HEK293 (cell line): Measurements from ENCODE around the gene SPAAR.

ENCODE experiments used
- CTCF ChIA-PET: fragments of 350-600 bp; formaldehyde crosslinking; extraction: SDS; loops from one replicate; lab custom pipeline; 2021; ENCODE audit warnings: antibody characterized with exemption; lab: Yijun Ruan, JAX
- POLR2A ChIA-PET: fragments of 300-600 bp; formaldehyde crosslinking; extraction: SDS; loops from one replicate; lab custom pipeline; 2020; ENCODE audit warnings: antibody characterized with exemption, inconsistent platforms; lab: Yijun Ruan, JAX
- H3K27ac ChIP-seq: fragments of 200-500 bp; sonication (Bioruptor generic); 2 replicates; pipeline ENCODE4 v1.5.1; 2014; ENCODE audit warnings: low read depth, low read length, control low read depth, inconsistent platforms; ENCODE audit errors: extremely low read depth
- H3K36me3 ChIP-seq, 2 experiments: fragments of 200-500 bp in 1 of 2; sonication (Bioruptor generic) in 1 of 2; 1 replicate in 1 of 2; 2 replicates in 1 of 2; pipeline ENCODE4 v1.5.1; 2014 to 2017; ENCODE audit warnings: inconsistent platforms in 2 of 2, low read length in 2 of 2; ENCODE audit not compliant: control insufficient read depth in 2 of 2, insufficient read depth in 1 of 2
- H3K4me1 ChIP-seq: fragments of 200-500 bp; sonication (Bioruptor generic); 2 replicates; pipeline ENCODE4 v1.5.1; 2014; ENCODE audit warnings: mild to moderate bottlenecking, low read length, inconsistent platforms; ENCODE audit not compliant: control insufficient read depth, insufficient read depth
- H3K4me3 ChIP-seq: 2 replicates; pipeline ENCODE4 v1.5.1; 2011; ENCODE audit warnings: low read depth, mild to moderate bottlenecking, control low read depth, low read length, moderate library complexity
- H3K9me3 ChIP-seq: fragments of 200-500 bp; sonication (Bioruptor generic); 2 replicates; pipeline ENCODE4 v1.5.1; 2014; ENCODE audit warnings: low read depth, low read length, inconsistent platforms; ENCODE audit not compliant: control insufficient read depth, insufficient read depth
- HIC1 ChIP-seq: fragments of 450-650 bp; formaldehyde crosslinking; IDR thresholded peaks from 2 replicates; pipeline ENCODE4 v1.5.1; 2016; ENCODE audit warnings: missing biosample characterization, missing genetic modification characterization
- HOXC10 ChIP-seq: sonication (generic); formaldehyde crosslinking; IDR thresholded peaks from 2 replicates; pipeline ENCODE4 v1.8.1; 2023; ENCODE audit warnings: mild to moderate bottlenecking, missing genetic modification reagents
- PATZ1 ChIP-seq: fragments of 450-650 bp; formaldehyde crosslinking; IDR thresholded peaks from 2 replicates; pipeline ENCODE4 v1.5.1; 2016; ENCODE audit warnings: missing biosample characterization, missing genetic modification characterization
- PRDM1 ChIP-seq: fragments of 450-650 bp; formaldehyde crosslinking; IDR thresholded peaks from 2 replicates; pipeline ENCODE4; 2016; ENCODE audit warnings: missing biosample characterization, missing genetic modification characterization
- PRDM6 ChIP-seq: fragments of 450-650 bp; formaldehyde crosslinking; IDR thresholded peaks from 2 replicates; pipeline ENCODE4 v1.5.1; 2017; ENCODE audit warnings: missing biosample characterization, missing genetic modification characterization
- RBAK ChIP-seq: fragments of 450-650 bp; formaldehyde crosslinking; IDR thresholded peaks from 2 replicates; pipeline ENCODE4 v1.5.1; 2016; ENCODE audit warnings: missing biosample characterization, missing genetic modification characterization
- TCF7L2 ChIP-seq: IDR thresholded peaks from 2 replicates; pipeline ENCODE4 v1.6.1; 2011; ENCODE audit warnings: low read depth, mild to moderate bottlenecking, inconsistent platforms, low read length, moderate library complexity, borderline replicate concordance
- ZBTB48 ChIP-seq: fragments of 450-650 bp; formaldehyde crosslinking; IDR thresholded peaks from 2 replicates; pipeline ENCODE4 v1.5.1; 2016; ENCODE audit warnings: missing biosample characterization, missing genetic modification characterization
- ZIC2 ChIP-seq: fragments of 450-650 bp; formaldehyde crosslinking; IDR thresholded peaks from 2 replicates; pipeline ENCODE4 v1.5.1; 2016; ENCODE audit warnings: missing biosample characterization, missing genetic modification characterization
- ZNF10 ChIP-seq: fragments of 450-650 bp; formaldehyde crosslinking; IDR thresholded peaks from 2 replicates; pipeline ENCODE4 v1.5.1; 2017; ENCODE audit warnings: missing biosample characterization, missing genetic modification characterization
- ZNF169 ChIP-seq: fragments of 450-650 bp; formaldehyde crosslinking; IDR thresholded peaks from 2 replicates; pipeline ENCODE4 v1.5.1; 2016; ENCODE audit warnings: missing biosample characterization, missing genetic modification characterization
- ZNF221 ChIP-seq: fragments of 450-650 bp; formaldehyde crosslinking; IDR thresholded peaks from 2 replicates; pipeline ENCODE4 v1.5.1; 2017; ENCODE audit warnings: missing biosample characterization, missing genetic modification characterization, borderline replicate concordance
- ZNF223 ChIP-seq: fragments of 450-650 bp; formaldehyde crosslinking; IDR thresholded peaks from 2 replicates; pipeline ENCODE4 v1.5.1; 2016; ENCODE audit warnings: missing biosample characterization, missing genetic modification characterization
- ZNF23 ChIP-seq: fragments of 450-650 bp; formaldehyde crosslinking; IDR thresholded peaks from 2 replicates; pipeline ENCODE4 v1.5.1; 2016; ENCODE audit warnings: missing biosample characterization, missing genetic modification characterization, borderline replicate concordance
- ZNF510 ChIP-seq: fragments of 450-650 bp; formaldehyde crosslinking; IDR thresholded peaks from 2 replicates; pipeline ENCODE4 v1.5.1; 2018; ENCODE audit warnings: mild to moderate bottlenecking, missing genetic modification characterization, missing biosample characterization; ENCODE audit not compliant: insufficient replicate concordance
- ZNF529 ChIP-seq: fragments of 450-650 bp; formaldehyde crosslinking; IDR thresholded peaks from 2 replicates; pipeline ENCODE4 v1.5.1; 2017; ENCODE audit warnings: missing genetic modification characterization, missing biosample characterization; ENCODE audit not compliant: insufficient replicate concordance
- ZNF544 ChIP-seq: fragments of 450-650 bp; formaldehyde crosslinking; IDR thresholded peaks from 2 replicates; pipeline ENCODE4 v1.5.0; 2017; ENCODE audit warnings: missing biosample characterization, missing genetic modification characterization
- ZNF596 ChIP-seq: fragments of 450-650 bp; IDR thresholded peaks from 2 replicates; pipeline ENCODE4 v1.5.0; 2018; ENCODE audit warnings: missing biosample characterization, mild to moderate bottlenecking, missing genetic modification characterization, moderate library complexity
- ZNF701 ChIP-seq: fragments of 450-650 bp; formaldehyde crosslinking; IDR thresholded peaks from 2 replicates; pipeline ENCODE4 v1.5.1; 2016; ENCODE audit warnings: missing biosample characterization, missing genetic modification characterization
- ZNF76 ChIP-seq: fragments of 450-650 bp; formaldehyde crosslinking; IDR thresholded peaks from 2 replicates; pipeline ENCODE4; 2016; ENCODE audit warnings: low read depth, missing biosample characterization, missing genetic modification characterization, borderline replicate concordance
- ZNF785 ChIP-seq: fragments of 450-650 bp; formaldehyde crosslinking; IDR thresholded peaks from 2 replicates; pipeline ENCODE4 v1.5.1; 2016; ENCODE audit warnings: missing biosample characterization, missing genetic modification characterization
- TF ChIP-seq, protein P1 (sequence below): sonication (generic); formaldehyde crosslinking; IDR thresholded peaks from 2 replicates; pipeline ENCODE4 v1.8.1; 2022; ENCODE audit warnings: mild to moderate bottlenecking, moderate library complexity, missing genetic modification reagents
- TF ChIP-seq, protein P2 (sequence below): fragments of 450-650 bp; IDR thresholded peaks from 2 replicates; pipeline ENCODE4 v1.5.1; 2018; ENCODE audit warnings: missing biosample characterization, missing genetic modification characterization
- TF ChIP-seq, protein P3 (sequence below): fragments of 450-650 bp; formaldehyde crosslinking; IDR thresholded peaks from 2 replicates; pipeline ENCODE4 v1.5.0; 2017; ENCODE audit warnings: missing biosample characterization, missing genetic modification characterization, borderline replicate concordance

The SPAAR gene

GRCh38 chr9:35907711-35908503 lies 1.4 kb upstream of the SPAAR start:
- CTCF ChIA-PET: interaction anchor here (0.6 to 7.1 kb wide), 12 partner anchors 13 to 296 kb away, joined by 3 to 85 read pairs (median 3); partner anchors contain the start of gene SPAG8
- Histone ChIP-seq H3K4me1 (peaks cover 10% of the 10 kb centered on the region), H3K9me3 (no peaks in the 10 kb centered on the region), H3K36me3 (no peaks in the 10 kb centered on the region), H3K27ac (peak overlapping the region; percentile 48), H3K4me3 (no peak overlapping the region)
- POLR2A ChIA-PET: interaction anchor here (1.0 to 1.1 kb wide), 2 partner anchors 30 to 151 kb away, joined by 3 read pairs; no protein-coding TSS in a partner anchor
- TF ChIP-seq ZNF10: no peak
- no peak for TF ChIP-seq ZNF510 (tag by site-specific recombination)
- no peak for TF ChIP-seq ZNF529 (tag by site-specific recombination)
- TF ChIP-seq PATZ1 (tag by site-specific recombination): peak; percentile 79
- TF ChIP-seq ZNF701 (tag by site-specific recombination): no peak
- no peak for TF ChIP-seq HOXC10 (CRISPR knock-in tag)
- TF ChIP-seq ZNF76: no peak
- TF ChIP-seq, protein P1, sequence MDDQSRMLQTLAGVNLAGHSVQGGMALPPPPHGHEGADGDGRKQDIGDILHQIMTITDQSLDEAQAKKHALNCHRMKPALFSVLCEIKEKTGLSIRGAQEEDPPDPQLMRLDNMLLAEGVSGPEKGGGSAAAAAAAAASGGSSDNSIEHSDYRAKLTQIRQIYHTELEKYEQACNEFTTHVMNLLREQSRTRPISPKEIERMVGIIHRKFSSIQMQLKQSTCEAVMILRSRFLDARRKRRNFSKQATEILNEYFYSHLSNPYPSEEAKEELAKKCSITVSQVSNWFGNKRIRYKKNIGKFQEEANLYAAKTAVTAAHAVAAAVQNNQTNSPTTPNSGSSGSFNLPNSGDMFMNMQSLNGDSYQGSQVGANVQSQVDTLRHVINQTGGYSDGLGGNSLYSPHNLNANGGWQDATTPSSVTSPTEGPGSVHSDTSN (CRISPR knock-in tag): no peak
- no peak for TF ChIP-seq TCF7L2
- no peak for TF ChIP-seq PRDM6 (tag by site-specific recombination)
- TF ChIP-seq ZNF221 (tag by site-specific recombination): no peak
- TF ChIP-seq, protein P2, sequence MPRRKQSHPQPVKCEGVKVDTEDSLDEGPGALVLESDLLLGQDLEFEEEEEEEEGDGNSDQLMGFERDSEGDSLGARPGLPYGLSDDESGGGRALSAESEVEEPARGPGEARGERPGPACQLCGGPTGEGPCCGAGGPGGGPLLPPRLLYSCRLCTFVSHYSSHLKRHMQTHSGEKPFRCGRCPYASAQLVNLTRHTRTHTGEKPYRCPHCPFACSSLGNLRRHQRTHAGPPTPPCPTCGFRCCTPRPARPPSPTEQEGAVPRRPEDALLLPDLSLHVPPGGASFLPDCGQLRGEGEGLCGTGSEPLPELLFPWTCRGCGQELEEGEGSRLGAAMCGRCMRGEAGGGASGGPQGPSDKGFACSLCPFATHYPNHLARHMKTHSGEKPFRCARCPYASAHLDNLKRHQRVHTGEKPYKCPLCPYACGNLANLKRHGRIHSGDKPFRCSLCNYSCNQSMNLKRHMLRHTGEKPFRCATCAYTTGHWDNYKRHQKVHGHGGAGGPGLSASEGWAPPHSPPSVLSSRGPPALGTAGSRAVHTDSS: no peak
- no peak for TF ChIP-seq ZIC2 (tag by site-specific recombination)
- TF ChIP-seq ZNF596 (tag by site-specific recombination): no peak
- no peak for TF ChIP-seq ZNF169
- no peak for TF ChIP-seq HIC1
- no peak for TF ChIP-seq ZNF223 (tag by site-specific recombination)
- TF ChIP-seq, protein P3, sequence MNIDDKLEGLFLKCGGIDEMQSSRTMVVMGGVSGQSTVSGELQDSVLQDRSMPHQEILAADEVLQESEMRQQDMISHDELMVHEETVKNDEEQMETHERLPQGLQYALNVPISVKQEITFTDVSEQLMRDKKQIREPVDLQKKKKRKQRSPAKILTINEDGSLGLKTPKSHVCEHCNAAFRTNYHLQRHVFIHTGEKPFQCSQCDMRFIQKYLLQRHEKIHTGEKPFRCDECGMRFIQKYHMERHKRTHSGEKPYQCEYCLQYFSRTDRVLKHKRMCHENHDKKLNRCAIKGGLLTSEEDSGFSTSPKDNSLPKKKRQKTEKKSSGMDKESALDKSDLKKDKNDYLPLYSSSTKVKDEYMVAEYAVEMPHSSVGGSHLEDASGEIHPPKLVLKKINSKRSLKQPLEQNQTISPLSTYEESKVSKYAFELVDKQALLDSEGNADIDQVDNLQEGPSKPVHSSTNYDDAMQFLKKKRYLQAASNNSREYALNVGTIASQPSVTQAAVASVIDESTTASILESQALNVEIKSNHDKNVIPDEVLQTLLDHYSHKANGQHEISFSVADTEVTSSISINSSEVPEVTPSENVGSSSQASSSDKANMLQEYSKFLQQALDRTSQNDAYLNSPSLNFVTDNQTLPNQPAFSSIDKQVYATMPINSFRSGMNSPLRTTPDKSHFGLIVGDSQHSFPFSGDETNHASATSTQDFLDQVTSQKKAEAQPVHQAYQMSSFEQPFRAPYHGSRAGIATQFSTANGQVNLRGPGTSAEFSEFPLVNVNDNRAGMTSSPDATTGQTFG: no peak
- TF ChIP-seq ZNF544 (tag by site-specific recombination): no peak
- no peak for TF ChIP-seq RBAK (tag by site-specific recombination)
- peak; percentile 81 for TF ChIP-seq PRDM1 (tag by site-specific recombination)
- no peak for TF ChIP-seq ZNF23
- no peak for TF ChIP-seq ZNF785 (tag by site-specific recombination)
- peak; percentile 73 for TF ChIP-seq ZBTB48 (tag by site-specific recombination)
